HG02973 (cell line): ENCODE results near the gene RGL3.
"Not testable (repeated sequence)": the region's sequence is repeated elsewhere in the genome, so short reads cannot be mapped to it uniquely, and the experiment has no call there.

Experiments
- ATAC-seq: cut with Tn5 transposase; IDR thresholded peaks from one replicate; pipeline ENCODE4 v1.9.1; 2021; ENCODE audit warnings: moderate library complexity; ENCODE audit not compliant: unreplicated experiment

Gene RGL3

DNA sequence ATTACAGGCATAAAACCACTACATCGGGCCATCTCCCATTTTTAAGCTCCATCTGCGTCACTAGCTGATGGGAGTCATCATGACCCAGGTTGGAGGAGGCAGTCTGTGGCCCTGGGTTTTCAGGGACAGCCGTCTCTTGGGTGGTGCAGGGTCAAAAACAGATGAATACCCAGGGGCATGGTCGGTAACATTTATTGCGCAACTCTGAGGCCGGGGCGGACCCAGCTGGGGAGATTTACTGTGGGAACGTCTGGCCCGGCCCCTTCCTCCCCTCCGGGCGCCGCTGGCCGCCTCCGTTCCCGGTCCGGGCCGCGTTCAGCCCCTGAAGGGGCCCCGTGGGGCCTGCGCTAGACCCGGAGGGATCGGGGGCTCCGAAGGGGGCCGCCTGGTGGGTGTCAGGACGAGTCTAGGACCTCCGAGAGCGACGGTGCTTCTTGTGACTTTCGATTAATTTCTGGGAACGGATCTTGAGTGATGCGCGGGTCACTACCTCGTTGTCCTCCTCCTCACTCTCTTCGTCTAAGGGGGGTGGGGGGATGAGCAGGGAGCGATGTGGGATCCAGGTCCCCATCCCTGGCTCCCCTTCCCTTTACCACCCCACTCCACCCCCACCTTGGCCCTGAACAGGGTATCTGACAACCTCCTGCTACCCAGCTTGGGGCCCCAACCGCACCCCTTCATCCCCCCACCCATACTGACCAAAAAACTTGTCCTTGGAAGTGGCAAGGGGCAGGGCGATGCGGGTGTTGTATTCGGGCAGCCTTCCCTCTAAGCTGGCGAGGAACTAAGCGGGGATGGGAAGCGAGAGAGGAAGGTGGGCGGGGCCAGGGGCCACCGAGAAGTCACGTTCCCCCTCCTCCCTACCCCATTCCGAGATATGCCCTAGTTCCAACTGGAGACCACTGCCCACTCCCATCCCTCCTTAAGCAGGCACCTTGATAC is 1.6 kb upstream of the RGL3 start:
- no peak for ATAC-seq

DNA sequence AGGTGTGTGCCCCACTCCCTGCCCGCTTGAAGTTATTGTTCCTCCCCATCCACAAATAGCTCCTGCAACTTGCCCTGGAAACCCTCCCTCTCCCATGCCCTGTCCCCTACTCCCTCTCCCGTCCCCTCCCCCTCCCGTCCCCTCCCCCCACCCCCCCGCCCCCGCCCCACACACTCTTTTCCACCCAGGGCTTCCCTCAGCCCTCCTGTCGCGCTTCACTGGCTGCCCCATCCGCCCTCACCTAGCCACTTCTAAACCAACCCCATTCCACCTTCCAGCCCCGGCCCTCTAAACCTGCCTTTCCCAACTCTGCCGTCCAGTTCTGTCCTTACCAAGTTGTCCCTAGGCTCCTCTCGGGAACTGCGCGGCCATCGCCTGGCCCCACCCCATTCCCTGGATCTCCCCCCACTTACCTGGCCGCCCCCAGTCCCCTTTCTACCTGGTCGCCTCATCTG is 993 bp downstream of the RGL3 start:
- ATAC-seq, result no peak

- ATAC-seq, result no peak
Measured at GRCh38 chr19:11416346-11417052, 2.6 kb downstream of the RGL3 start.

DNA sequence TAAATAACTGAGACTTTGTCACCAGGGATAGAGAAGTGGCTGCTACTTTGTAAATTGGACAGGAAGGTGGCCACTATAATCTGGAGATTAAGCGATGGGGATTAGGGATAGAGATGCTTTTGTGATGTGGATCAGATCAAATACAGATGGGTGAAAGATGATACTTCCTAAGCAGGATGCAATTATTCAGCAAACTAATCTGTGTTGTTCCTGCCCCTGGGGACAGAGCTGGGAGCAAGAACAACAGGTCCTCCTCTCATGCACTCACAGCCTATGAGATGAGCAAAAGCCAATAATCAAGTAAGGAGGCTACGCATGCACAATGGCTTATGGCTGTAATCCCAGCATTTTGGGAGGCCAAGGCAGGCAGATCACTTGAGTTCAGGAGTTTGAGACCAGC is 4.6 kb downstream of the RGL3 start:
- no peak for ATAC-seq

GRCh38 chr19:11410682-11411081 is 8.4 kb downstream of the RGL3 start:
- no peak for ATAC-seq

- no peak for ATAC-seq
Measured at GRCh38 chr19:11408591-11408990, 10.5 kb downstream of the RGL3 start.

DNA sequence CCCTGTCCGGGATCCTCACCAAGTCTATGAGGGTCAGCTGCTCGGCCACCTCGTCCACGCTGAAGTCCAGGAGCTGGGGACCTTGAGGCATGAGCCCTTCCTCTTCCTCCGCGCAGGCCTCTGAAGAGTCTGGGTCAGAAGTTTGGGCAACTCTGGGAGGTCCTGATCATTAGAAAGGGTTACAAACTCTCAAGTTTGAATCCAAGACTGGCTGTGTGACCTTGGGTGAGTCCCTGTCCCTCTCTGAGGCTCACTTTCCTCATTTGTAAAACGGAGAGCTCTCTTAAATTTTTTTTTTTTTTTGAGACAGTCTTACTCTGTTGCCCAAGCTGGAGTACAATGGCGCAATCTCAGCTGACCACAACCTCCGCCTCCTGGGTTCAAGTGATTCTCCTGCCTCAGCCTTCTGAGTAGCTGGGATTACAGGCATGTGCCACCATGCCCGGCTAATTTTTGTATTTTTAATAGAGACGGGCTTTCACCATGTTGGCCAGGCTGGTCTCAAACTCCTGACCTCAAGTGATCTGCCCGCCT is 12.3 kb downstream of the RGL3 start:
- ATAC-seq, result not testable (repeated sequence)

- no peak for ATAC-seq
Measured at GRCh38 chr19:11405846-11406643, 13.1 kb downstream of the RGL3 start.

DNA sequence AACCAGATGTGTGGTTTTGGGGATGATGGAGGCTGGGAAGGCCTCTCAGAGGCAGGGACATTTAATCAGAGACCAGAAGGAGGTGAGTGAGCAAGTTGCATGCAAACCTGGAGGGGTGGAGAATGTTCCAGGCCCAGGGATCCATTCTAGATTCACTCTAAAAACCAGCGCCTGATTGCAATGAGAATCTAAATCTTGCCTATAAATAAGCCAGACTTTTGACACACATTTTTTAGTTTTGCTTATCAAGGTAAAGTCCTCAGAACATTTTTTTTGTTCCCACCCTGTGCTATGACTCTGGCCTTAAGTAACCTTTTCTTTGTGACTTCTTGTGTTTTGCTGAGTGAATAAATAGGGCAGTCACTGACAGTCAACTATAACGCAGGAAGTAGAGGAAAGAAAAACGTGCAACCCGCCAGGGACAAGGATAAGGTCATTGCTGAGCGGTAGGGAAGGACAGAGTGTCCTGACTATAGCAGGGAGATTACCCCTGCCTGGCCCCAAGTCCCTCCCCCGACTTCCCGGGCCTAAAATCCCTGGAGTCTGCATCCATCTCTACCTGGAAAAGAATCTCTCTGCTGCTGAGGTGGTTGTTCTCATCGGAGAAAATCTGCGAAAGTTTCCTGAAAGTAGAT is 14.4 kb downstream of the RGL3 start:
- ATAC-seq, result no peak

DNA sequence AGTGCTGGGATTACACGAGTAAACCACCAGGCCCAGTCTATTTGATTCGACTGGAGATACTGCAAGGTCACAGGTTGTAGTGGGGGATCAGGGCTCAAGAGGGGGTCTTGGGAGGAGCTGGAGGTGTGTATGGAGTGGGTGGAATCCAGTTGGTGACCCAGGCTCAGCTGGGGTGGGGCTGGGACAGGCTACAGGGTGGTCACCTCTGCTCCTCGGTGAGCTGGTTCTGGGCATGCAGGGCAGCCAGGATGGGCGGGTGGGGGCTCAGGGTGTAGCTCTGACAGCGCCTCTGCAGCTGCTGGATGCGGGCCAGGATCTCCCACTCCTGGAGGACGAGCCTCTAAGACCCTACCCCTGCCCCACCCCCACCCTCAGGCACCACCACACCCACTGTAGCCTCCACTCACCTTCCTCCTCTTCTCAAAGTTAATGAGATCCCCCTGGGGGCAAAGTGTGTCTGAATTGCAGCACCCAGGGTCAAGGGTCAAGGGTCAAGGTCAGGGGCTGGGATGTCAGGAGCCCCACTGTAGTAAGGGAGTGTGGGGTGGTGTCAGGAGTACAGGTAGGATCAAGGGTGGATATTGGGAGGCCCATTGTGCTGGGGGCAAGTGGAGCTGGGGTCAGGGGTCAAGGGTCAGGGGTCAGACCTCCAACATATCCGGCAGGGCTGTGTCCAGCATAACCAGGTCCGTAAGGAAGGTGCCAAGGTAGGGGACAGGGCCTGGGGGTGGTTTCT is 17.1 kb downstream of the RGL3 start:
- no peak for ATAC-seq

- no peak for ATAC-seq
Measured at GRCh38 chr19:11400798-11401197, 18.3 kb downstream of the RGL3 start.

- no peak for ATAC-seq
Measured at GRCh38 chr19:11399667-11400066, 19.4 kb downstream of the RGL3 start.

DNA sequence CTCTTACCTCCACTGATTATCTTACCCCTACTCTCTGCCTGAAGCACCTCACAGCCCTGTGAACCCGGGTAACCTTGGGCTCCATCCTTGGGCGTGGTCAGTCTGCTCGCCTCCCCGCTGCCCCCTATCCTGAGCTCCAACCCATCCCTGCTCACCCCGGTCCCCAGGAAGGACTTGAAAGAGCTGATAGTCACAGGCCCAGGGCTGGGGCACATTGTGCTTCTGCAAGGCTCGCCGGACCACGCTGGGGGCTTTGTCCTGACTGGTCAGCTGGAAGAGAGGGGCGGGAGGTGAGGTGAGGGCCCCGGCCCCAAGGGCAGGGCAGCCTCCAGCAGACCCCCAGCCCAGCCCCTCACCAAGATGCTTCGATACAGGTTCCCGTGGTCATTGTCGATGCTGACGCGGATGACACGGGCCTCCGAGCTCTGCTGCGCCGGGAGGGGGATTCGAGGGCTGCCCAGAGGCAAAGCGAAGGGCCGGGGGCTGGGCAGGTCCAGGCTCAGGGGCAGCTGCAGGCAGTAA is 22.0 kb downstream of the RGL3 start:
- ATAC-seq, result no peak

DNA sequence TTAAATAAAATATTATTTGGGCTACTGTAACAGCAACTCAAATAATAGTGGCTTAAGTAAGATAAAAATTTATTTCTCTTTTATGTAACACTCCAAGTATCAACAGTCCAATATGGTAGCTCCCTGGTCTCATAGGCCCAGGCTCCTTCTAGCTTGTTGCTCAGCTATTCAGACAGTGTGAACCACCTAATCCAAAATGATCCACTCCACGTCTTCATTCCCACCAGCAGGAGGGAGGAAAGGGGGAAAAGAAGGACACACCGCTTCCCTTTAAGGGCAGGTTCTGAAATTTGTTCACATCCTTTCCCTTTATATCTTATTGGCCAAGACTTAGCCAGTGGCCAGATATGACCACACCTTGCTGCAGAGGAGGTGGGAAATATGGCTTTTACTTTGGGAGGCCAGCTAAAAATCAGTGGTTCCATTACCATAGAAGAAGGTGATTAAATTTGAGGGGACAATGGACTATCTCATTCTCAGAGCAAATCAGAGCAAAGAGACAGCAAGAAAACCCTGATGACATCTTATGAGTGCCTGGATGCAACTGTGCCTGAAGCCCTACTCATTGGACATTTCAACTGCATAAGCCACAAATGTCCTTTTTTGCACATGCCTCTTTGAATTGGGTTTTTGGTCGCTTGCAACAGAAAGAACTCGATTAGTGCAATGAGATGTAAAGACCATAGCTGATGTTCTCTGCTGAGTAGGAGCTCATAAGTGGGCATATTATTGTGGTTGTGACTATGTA is 28.0 kb downstream of the RGL3 start:
- no peak for ATAC-seq

- ATAC-seq, result no peak
Measured at GRCh38 chr19:11390359-11390758, 28.8 kb downstream of the RGL3 start.

GRCh38 chr19:11387162-11388034 is 31.7 kb downstream of the RGL3 start:
- no peak for ATAC-seq

DNA sequence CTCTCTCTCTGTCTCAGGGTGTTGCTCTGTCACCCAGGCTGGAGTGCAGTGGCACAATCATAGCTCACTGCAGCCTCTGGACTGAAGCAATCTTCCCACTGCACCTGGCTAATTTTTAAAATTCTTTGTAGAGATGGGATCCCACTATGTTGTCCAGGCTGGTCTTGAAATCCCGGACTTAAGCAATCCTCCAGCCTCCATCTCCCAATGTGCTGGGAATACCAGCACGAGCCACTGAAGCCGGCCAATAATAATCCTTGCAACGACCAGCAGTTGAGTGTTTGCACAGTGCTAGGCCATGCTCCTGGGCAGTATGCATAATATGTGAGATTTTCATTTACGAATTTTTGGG is 34.4 kb downstream of the RGL3 start:
- ATAC-seq, result no peak

GRCh38 chr19:11383706-11384048 is 35.4 kb downstream of the RGL3 start:
- ATAC-seq, result no peak
